ENCODE data around the gene KLHL15.

GRCh38 chrX:24023544-24023943, 3.4 kb downstream of the KLHL15 start:
- TF ChIP-seq ZNF121 (CRISPR knock-in tag; IDR thresholded peaks at IDR 0.05): no peak
- TF ChIP-seq MYBL2 (CRISPR knock-in tag; IDR thresholded peaks at IDR 0.05): no peak
- TF ChIP-seq, protein P1, sequence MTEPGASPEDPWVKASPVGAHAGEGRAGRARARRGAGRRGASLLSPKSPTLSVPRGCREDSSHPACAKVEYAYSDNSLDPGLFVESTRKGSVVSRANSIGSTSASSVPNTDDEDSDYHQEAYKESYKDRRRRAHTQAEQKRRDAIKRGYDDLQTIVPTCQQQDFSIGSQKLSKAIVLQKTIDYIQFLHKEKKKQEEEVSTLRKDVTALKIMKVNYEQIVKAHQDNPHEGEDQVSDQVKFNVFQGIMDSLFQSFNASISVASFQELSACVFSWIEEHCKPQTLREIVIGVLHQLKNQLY (CRISPR knock-in tag; IDR thresholded peaks at IDR 0.05): no peak

Data from WTC11 (cell line).